MM.1S (cell line): ENCODE data around the gene SLC3A2.

Experiments used
- DNase-seq: peaks from one replicate; pipeline ENCODE4 v3.0.0-alpha.2; 2015
- H2AFZ ChIP-seq: fragments of 300-600 bp; sonication (generic); 2 replicates; pipeline ENCODE4 v1.6.0; 2016; ENCODE audit warnings: antibody characterized with exemption, low read length
- H3F3A ChIP-seq: fragments of 300-600 bp; sonication (generic); 2 replicates; pipeline ENCODE4 v1.6.1; 2016; ENCODE audit warnings: mild to moderate bottlenecking, antibody characterized with exemption, low read length, moderate library complexity, mixed read lengths; ENCODE audit not compliant: insufficient read depth
- H3K27ac ChIP-seq: fragments of 300-600 bp; sonication (generic); 2 replicates; pipeline ENCODE4 v1.5.1; 2016; ENCODE audit warnings: mild to moderate bottlenecking, low read length
- H3K27me3 ChIP-seq: fragments of 300-600 bp; sonication (generic); replicated peaks from 2 replicates; pipeline ENCODE4 v1.6.0; 2016; ENCODE audit warnings: low read length; ENCODE audit not compliant: insufficient read depth
- H3K36me3 ChIP-seq: fragments of 300-600 bp; sonication (generic); replicated peaks from 2 replicates; pipeline ENCODE4 v1.6.1; 2016; ENCODE audit warnings: mild to moderate bottlenecking, low read length, mixed read lengths; ENCODE audit not compliant: insufficient read depth
- H3K4me1 ChIP-seq: fragments of 300-600 bp; sonication (generic); 2 replicates; pipeline ENCODE4 v1.6.1; 2016; ENCODE audit warnings: low read length, mixed read lengths
- H3K4me2 ChIP-seq: fragments of 300-600 bp; sonication (generic); 2 replicates; pipeline ENCODE4 v1.6.0; 2016; ENCODE audit warnings: low read depth, low read length
- H3K4me3 ChIP-seq: fragments of 300-600 bp; sonication (generic); 2 replicates; pipeline ENCODE4 v1.5.1; 2016; ENCODE audit warnings: low read length, mixed read lengths
- H3K79me2 ChIP-seq: fragments of 300-600 bp; sonication (generic); 2 replicates; pipeline ENCODE4 v1.6.1; 2016; ENCODE audit warnings: mixed run types, low read length, mixed read lengths
- H3K9ac ChIP-seq: fragments of 300-600 bp; sonication (generic); 2 replicates; pipeline ENCODE4 v1.6.1; 2016; ENCODE audit warnings: low read length, mixed read lengths
- H3K9me2 ChIP-seq: fragments of 300-600 bp; sonication (generic); replicated peaks from 2 replicates; pipeline ENCODE4 v1.6.1; 2016; ENCODE audit warnings: mild to moderate bottlenecking, low read length, mixed read lengths; ENCODE audit not compliant: insufficient read depth
- H3K9me3 ChIP-seq: fragments of 300-600 bp; sonication (generic); replicated peaks from 2 replicates; pipeline ENCODE4 v1.6.1; 2016; ENCODE audit warnings: mild to moderate bottlenecking, low read length, mixed read lengths; ENCODE audit not compliant: insufficient read depth
- H4K20me1 ChIP-seq: fragments of 300-600 bp; sonication (generic); 2 replicates; pipeline ENCODE4 v1.6.1; 2016; ENCODE audit warnings: mild to moderate bottlenecking, low read length, moderate library complexity, mixed read lengths; ENCODE audit not compliant: insufficient read depth
- CTCF ChIP-seq: fragments of 300-600 bp; sonication (generic); IDR thresholded peaks from 2 replicates; pipeline ENCODE4 v1.5.1; 2016; ENCODE audit warnings: antibody characterized with exemption, low read length, mixed read lengths
- EZH2 ChIP-seq: fragments of 300-600 bp; sonication (generic); optimal IDR thresholded peaks from 2 replicates; pipeline ENCODE3; 2017; ENCODE audit warnings: low read depth, mild to moderate bottlenecking, antibody characterized with exemption, low read length, mixed read lengths
- EZH2phosphoT487 ChIP-seq: fragments of 300-600 bp; sonication (generic); IDR thresholded peaks from 2 replicates; pipeline ENCODE4 v1.6.1; 2018; ENCODE audit warnings: antibody characterized with exemption, low read length

The SLC3A2 gene

GRCh38 chr11:62882788-62883501 is 2.2 kb downstream of the SLC3A2 start:
- peak overlapping the region; percentile 99 for H3K4me3 ChIP-seq
- TF ChIP-seq EZH2 = no peak
- TF ChIP-seq EZH2phosphoT487 = no peak
- TF ChIP-seq CTCF = no peak
- H3K27ac ChIP-seq = peak overlapping the region; percentile 98; the same call in 1 of the 2 replicates
- H3F3A ChIP-seq = peaks cover 61% of the 10 kb centered on the region
- peaks cover 21% of the 10 kb centered on the region for H3K4me1 ChIP-seq
- DNase-seq = no peak
- H3K27me3 ChIP-seq = no peaks in the 10 kb centered on the region
- H3K36me3 ChIP-seq = peaks cover 40% of the 10 kb centered on the region
- H3K4me2 ChIP-seq = peak overlapping the region; percentile 74
- H2AFZ ChIP-seq = no peak overlapping the region
- H3K9me2 ChIP-seq = no peaks in the 10 kb centered on the region
- H3K79me2 ChIP-seq = peaks cover 74% of the 10 kb centered on the region
- H3K9ac ChIP-seq = peak overlapping the region; percentile 98
- no peaks in the 10 kb centered on the region for H3K9me3 ChIP-seq
- peaks cover 19% of the 10 kb centered on the region for H4K20me1 ChIP-seq

GRCh38 chr11:62883673-62884072 is 3.0 kb downstream of the SLC3A2 start:
- peak overlapping the region; percentile 98; the same call in 1 of the 2 replicates for H3K9ac ChIP-seq
- H3K27me3 ChIP-seq = no peaks in the 10 kb centered on the region
- no peak overlapping the region for H3K27ac ChIP-seq
- H3K36me3 ChIP-seq = peaks cover 48% of the 10 kb centered on the region
- peaks cover 21% of the 10 kb centered on the region for H3K4me1 ChIP-seq
- H2AFZ ChIP-seq = no peak overlapping the region
- peaks cover 24% of the 10 kb centered on the region for H4K20me1 ChIP-seq
- no peaks in the 10 kb centered on the region for H3K9me2 ChIP-seq
- H3K9me3 ChIP-seq = no peaks in the 10 kb centered on the region
- H3F3A ChIP-seq = peaks cover 68% of the 10 kb centered on the region
- no peak for DNase-seq
- peaks cover 74% of the 10 kb centered on the region for H3K79me2 ChIP-seq
- H3K4me2 ChIP-seq = peak overlapping the region; percentile 74
- peak overlapping the region; percentile 99; the same call in 1 of the 2 replicates for H3K4me3 ChIP-seq
- TF ChIP-seq CTCF (no peak), EZH2phosphoT487 (no peak), EZH2 (no peak)

- DNase-seq = no peak
- Histone ChIP-seq H3K36me3 (peaks cover 52% of the 10 kb centered on the region), H3K27ac (no peak overlapping the region), H3K9me2 (no peaks in the 10 kb centered on the region), H2AFZ (no peak overlapping the region), H3K4me1 (peaks cover 16% of the 10 kb centered on the region), H3K9me3 (no peaks in the 10 kb centered on the region), H3K79me2 (peaks cover 63% of the 10 kb centered on the region), H3F3A (peaks cover 77% of the 10 kb centered on the region), H3K4me3 (no peak overlapping the region), H3K4me2 (0 out of 2 replicates have a peak overlapping the region, but pooled peaks have one; percentile 18), H3K9ac (no peak overlapping the region), H4K20me1 (peaks cover 25% of the 10 kb centered on the region), H3K27me3 (no peaks in the 10 kb centered on the region)
- TF ChIP-seq EZH2phosphoT487 = no peak
- TF ChIP-seq EZH2 = no peak
- TF ChIP-seq CTCF = no peak
These were observed 4.5 kb downstream of the SLC3A2 start for GRCh38 chr11:62885137-62885750.
